ENCODE data around the gene AHNAK. TPM values are rescaled to one million over a fixed set of nuclear protein-coding genes. Genes with fewer than 3 reads are reported as not detected.

The AHNAK gene
- total and polyA plus RNA-seq, 2 of the 8 experiments (the other 6 are each of a cell fraction or from before 2014, with no cell fraction given): 2.0 to 5.8 TPM

DNA sequence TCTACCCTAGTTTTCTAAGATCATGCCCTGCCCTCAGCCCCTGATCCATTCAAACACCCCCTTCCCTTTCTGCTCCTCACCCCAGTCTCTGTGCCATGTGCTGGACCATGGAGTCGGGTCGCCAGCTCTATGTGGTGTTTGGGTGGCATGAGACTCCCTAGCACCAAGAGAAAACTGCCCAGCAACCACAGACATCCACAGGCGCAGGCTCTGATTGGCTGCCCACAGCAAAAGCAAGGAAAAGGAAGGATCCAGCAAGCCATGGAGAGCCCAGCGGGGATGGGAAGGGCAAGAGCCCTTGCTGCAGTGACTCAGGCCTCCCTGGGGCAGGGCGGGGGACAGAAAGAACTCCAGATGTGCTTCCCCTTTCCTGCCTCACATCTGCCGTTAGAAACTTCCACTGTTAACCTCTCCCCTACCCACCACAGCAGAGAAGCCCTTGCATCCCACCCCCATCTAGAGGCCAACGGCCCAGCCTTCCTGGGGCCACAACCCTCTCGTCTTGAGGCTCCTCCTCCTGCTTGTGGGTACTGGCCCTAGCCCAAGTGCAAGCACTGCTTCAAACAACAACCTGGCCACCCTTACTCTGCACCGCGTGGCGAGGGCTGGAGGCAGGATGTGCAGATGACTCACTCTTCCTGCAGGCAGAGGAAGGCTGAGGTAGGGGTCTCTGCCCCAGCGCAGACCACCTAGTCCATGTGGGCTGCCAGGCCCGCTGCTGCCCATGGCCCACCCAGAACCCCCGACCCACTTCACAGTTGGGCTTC is 9.7 kb upstream of the AHNAK start:
- H2BK5ac ChIP-seq (ENCODE audit: low read depth, low read length): peak overlapping the region; percentile 64; the same call in 1 of the 2 replicates
- H2BK15ac ChIP-seq (ENCODE audit: low read length): 0 out of 2 replicates have a peak overlapping the region, but pooled peaks have one; percentile 33
- H2AFZ ChIP-seq (ENCODE audit: low read length): no peak overlapping the region
- no peak overlapping the region for H2BK120ac ChIP-seq (replicated peaks; ENCODE audit: low read depth, low read length)
- no peak overlapping the region for H3K4me3 ChIP-seq (ENCODE audit: extremely low read depth in 1 of 4, insufficient read depth in 2 of 4, low read depth in 3 of 4, low read length in 4 of 4)
- H3K4ac ChIP-seq (replicated peaks; ENCODE audit: insufficient read length, low read depth, low read length): no peak overlapping the region
- WGBS, 2 experiments (ENCODE audit: extremely low coverage in 1 of 2, insufficient coverage in 1 of 2, insufficient read length in 1 of 2, insufficient replicate concordance in 2 of 2, low coverage in 1 of 2, low lambda C conversion rate in 2 of 2, missing lambda C conversion rate in 1 of 2): 56% methylated on average over 12 of the region's 14 CpGs; no CpG with 5 or more reads in 1 of the 2 experiments
- DNase-seq (ENCODE audit: low read depth in 1 of 2, low spot score in 2 of 2): peak; percentile 63 to 77
- no peak overlapping the region for H4K91ac ChIP-seq (replicated peaks; ENCODE audit: insufficient read length, low read length)
- ChIA-PET CTCF (ENCODE audit: partially characterized antibody) (interaction anchor here (0.6 to 10.9 kb wide), 12 partner anchors 9 to 1861 kb away, joined by 3 to 161 read pairs (median 6); partner anchors contain the start of gene AHNAK), POLR2A (ENCODE audit: partially characterized antibody) (interaction anchor here (0.9 to 20.3 kb wide), 15 partner anchors 9 to 149 kb away, joined by 3 to 336 read pairs (median 4); partner anchors contain the start of genes AHNAK, C11orf98, CSKMT and EEF1G)
- 0 out of 2 replicates have a peak, but pooled peaks cover 3% of the 10 kb centered on the region for H3K79me1 ChIP-seq (ENCODE audit: low read depth, low read length)
- no peak overlapping the region for H4K5ac ChIP-seq (ENCODE audit: insufficient read length, low read depth, low read length)
- no peak overlapping the region for H3K23ac ChIP-seq (ENCODE audit: insufficient read length)
- H3K9ac ChIP-seq (replicated peaks in 1 of 4; ENCODE audit: extremely low read depth in 1 of 4, low read depth in 3 of 4, low read length in 3 of 4): peak overlapping the region in 2 of 4 experiments; percentile 4 to 14; a peak in 3 of 7 replicates
- no peak overlapping the region for H2BK20ac ChIP-seq (ENCODE audit: low read length)
- H3K18ac ChIP-seq (ENCODE audit: extremely low read depth, low read length): peak overlapping the region; percentile 26; the same call in 1 of the 2 replicates
- no peak overlapping the region for H3K56ac ChIP-seq (replicated peaks; ENCODE audit: insufficient read length, low read depth, low read length)
- H3K14ac ChIP-seq (ENCODE audit: insufficient read length): no peak overlapping the region
- peaks cover 0 to 13% of the 10 kb centered on the region in 2 experiments; a peak in 1 of 4 replicates for H3K79me2 ChIP-seq (ENCODE audit: control insufficient read depth in 1 of 2, insufficient read depth in 2 of 2, low read length in 2 of 2)
- FAIRE-seq: no peak
- H2AK5ac ChIP-seq (ENCODE audit: low read depth, low read length): peak overlapping the region; percentile 11; the same call in 1 of the 2 replicates
- H3K23me2 ChIP-seq (ENCODE audit: low read depth, low read length): peaks cover 2% of the 10 kb centered on the region; the same call in 1 of the 2 replicates
- peak overlapping the region; percentile 67 for H3K27ac ChIP-seq (ENCODE audit: low read depth, low read length)
- H3K4me1 ChIP-seq (replicated peaks in 1 of 4; ENCODE audit: control insufficient read depth in 3 of 4, insufficient read depth in 4 of 4, low read length in 3 of 4): peaks cover 32 to 68% (median 39%) of the 10 kb centered on the region in 4 experiments
- no peaks in the 10 kb centered on the region for H3K9me3 ChIP-seq (ENCODE audit: insufficient read depth in 2 of 2, low read depth in 1 of 2, low read length in 1 of 2)
- no peaks in the 10 kb centered on the region for H3K27me3 ChIP-seq (replicated peaks in 1 of 4; ENCODE audit: control insufficient read depth in 3 of 4, extremely low read depth in 1 of 4, insufficient read depth in 3 of 4, low read length in 3 of 4)
- H3K36me3 ChIP-seq (ENCODE audit: control insufficient read depth in 2 of 4, insufficient read depth in 4 of 4, low read length in 3 of 4): peaks cover 14 to 33% (median 23%) of the 10 kb centered on the region in 4 experiments
- H4K20me1 ChIP-seq (replicated peaks in 1 of 2; ENCODE audit: control insufficient read depth in 1 of 2, insufficient read depth in 2 of 2, low read length in 2 of 2): peaks cover 8 to 31% of the 10 kb centered on the region in 2 experiments
- H4K8ac ChIP-seq (ENCODE audit: extremely low read depth, insufficient read depth, low read length): peak overlapping the region; percentile 42; the same call in 1 of the 2 replicates
- peak overlapping the region; percentile 5 to 25; a peak in 3 of 4 replicates for H3K4me2 ChIP-seq (ENCODE audit: insufficient read depth in 1 of 2, low read depth in 2 of 2, low read length in 2 of 2)
- peak overlapping the region; percentile 60; the same call in 1 of the 2 replicates for H2BK12ac ChIP-seq (ENCODE audit: low read depth, low read length)
- TF ChIP-seq, protein P1, sequence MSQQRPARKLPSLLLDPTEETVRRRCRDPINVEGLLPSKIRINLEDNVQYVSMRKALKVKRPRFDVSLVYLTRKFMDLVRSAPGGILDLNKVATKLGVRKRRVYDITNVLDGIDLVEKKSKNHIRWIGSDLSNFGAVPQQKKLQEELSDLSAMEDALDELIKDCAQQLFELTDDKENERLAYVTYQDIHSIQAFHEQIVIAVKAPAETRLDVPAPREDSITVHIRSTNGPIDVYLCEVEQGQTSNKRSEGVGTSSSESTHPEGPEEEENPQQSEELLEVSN (IDR thresholded peaks at IDR 0.05): 0 out of 2 replicates have a peak, but pooled peaks have one; percentile 25
- TF ChIP-seq RNF2 (IDR thresholded peaks at IDR 0.05; ENCODE audit: borderline replicate concordance, low read depth, low read length, missing control alignments, poor library complexity, severe bottlenecking) (no peak), KDM1A (IDR thresholded peaks at IDR 0.05; ENCODE audit: borderline replicate concordance, low read length) (0 out of 2 replicates have a peak, but pooled peaks have one; percentile 25), RFX5 (IDR thresholded peaks at IDR 0.05; ENCODE audit: borderline replicate concordance, low read depth, low read length) (peak; percentile 99), SIN3A (conservative IDR thresholded peaks at IDR 0.05 in 1 of 2, IDR thresholded peaks at IDR 0.05 in 1 of 2; ENCODE audit: low read depth in 1 of 2, low read length in 2 of 2) (no peak), BACH1 (IDR thresholded peaks at IDR 0.05; ENCODE audit: low read length) (0 out of 2 replicates have a peak, but pooled peaks have one; percentile 11), POLR2A (IDR thresholded peaks at IDR 0.05; ENCODE audit: control extremely low read depth in 1 of 2, low read depth in 2 of 2, low read length in 2 of 2) (peak; percentile 20 to 36; a peak in 2 of 3 replicates), SIRT6 (IDR thresholded peaks at IDR 0.05; ENCODE audit: low read length) (no peak), CHD2 (IDR thresholded peaks at IDR 0.05; ENCODE audit: low read length) (peak; percentile 43; the same call in 1 of the 2 replicates)
